GM21390 (cell line): Measurements from ENCODE around the gene PMM1.
"Not testable (repeated sequence)": the region's sequence is repeated elsewhere in the genome, so short reads cannot be mapped to it uniquely, and the experiment has no call there.

Source experiments
- ATAC-seq: cut with Tn5 transposase; IDR thresholded peaks from one replicate; pipeline ENCODE4 v1.9.1; 2021; ENCODE audit not compliant: unreplicated experiment

The PMM1 gene

DNA sequence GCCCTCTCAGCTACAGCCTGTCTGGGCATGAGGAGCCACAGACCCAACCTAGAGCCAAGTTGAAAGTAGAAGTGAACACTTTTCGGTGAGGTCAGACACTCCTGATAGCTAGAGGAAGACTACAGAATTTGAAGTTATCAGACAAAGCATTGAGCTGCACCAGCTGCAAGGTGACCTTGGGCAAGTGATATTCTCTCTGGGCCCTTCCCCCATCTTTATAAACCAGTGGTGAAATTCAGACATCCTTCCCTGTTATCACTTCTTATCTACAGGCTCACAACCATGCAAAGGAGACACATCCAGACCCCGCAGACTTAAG, 8.0 kb upstream of the PMM1 start:
- ATAC-seq = no peak

DNA sequence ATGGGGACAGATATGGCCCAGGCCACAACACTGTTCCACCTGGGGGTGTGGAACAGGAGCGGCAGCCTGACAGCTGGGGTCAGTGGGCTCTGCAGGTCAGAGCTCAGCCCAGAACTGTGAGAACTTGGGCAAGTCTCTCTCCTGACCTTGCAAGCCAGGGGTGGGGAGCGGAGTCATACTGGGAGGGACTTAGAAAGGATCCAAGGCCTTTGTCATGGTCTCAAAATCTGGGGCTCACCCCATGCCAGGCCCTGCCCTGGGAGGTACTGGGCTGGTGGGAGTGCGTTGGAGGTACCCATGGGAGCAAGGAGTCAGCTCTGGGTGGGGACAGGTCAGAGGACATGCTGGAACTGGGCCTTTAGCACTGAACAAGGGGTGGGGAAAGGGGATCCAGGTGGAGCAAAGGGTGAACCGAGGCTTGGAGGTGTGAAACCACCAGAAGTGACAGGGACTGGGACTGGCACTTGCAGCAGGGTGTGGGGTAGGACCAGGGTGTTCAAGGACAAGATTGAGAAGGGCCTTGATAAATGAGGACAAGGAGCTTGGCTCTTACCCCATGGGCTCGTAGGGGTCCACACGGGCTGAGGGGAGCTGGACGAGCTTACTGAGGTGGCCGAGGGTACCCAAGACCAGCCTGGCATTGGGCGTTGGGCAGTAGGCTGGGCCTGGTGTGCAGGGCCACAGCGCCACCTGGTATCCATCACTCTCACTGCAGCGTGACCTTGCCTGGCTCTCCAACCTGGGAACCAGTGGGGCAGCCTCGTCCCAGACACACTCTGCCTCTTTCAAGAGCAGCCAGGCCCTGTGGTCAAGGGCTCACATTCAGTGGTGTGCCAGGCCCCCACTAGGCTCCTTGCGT, 7.4 kb upstream of the PMM1 start:
- ATAC-seq = no peak

DNA sequence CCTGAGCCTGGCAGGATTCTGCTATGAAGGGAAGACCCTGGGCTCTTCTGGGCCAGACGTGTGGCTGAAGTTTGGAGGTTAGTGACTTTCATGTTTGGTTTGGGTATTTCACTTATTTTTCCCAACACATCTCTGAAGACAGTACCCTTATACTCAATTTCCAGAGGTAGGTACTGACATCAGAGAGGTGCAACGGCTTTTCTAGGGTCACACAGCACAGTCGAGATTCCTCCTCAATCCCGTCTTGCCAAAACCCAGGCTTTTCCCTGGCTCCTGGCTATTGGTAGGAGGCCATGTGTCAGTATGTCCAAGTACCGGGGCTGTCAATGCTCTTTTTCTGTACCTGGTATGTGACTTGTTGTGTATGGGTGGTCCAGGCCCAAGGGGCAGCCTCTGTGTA, 6.1 kb upstream of the PMM1 start:
- ATAC-seq = no peak

DNA sequence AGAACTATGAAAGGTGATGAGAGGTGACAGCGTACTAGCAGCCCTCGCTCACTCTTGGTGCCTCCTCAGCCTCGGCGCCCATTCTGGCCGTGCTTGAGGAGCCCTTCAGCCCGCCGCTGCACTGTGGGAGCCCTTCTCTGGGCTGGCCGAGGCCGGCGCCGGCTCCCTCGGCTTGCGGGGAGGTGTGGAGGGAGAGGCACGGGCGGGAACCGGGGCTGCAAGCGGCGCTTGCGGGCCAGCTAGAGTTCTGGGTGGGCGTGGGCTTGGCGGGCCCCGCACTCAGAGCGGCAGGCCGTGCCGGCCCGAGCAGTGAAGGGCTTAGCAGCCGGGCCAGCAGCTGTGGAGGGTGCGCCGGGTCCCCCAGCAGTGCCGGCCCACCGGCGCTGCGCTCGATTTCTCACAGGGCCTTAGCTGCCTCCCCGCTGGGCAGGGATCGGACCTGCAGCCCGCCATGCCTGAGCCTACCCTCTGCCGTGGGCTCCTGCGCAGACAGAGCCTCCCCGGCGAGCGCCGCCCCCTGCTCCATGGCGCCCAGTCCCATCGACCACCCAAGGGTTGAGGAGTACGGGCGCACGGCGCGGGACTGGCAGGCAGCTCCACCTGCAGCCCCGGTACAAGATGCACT, 3.8 kb upstream of the PMM1 start:
- ATAC-seq = not testable (repeated sequence)

DNA sequence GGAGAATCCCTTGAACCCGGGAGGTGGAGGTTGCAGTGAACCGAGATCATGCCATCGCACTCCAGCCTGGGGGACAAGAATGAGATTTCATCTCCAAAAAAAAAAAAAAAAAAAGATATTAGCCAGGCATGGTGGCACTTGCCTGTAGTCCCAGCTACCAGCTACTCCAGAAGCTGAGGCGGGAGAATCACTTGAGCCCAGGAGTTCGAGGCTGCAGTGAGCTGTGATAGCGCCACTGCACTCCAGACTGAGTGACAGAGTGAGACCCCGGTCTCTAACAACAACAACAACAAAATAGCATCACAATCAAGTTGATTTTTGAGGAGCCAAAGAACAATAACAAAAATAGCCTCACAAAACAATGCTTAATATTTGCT, 2.3 kb downstream of the PMM1 start:
- ATAC-seq = no peak

DNA sequence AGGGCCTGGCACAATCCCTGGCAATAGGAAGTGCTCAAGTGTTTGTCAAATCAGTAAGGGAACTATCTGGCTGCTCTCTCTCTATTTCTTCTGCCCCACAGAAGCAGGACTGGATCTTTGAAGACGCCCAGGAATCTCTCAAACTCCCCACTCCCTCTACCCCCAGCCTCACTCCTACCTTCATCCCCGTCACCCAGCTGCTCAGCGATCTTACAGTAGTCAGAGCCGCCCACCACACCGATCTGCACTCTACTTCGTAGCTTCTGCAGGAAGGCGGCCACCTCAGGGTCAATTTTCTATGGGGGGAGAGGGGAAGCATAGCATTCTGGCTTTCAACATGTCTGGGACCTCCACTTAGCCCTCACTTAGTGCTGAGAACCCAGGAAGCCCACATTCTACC, 3.7 kb downstream of the PMM1 start:
- ATAC-seq = no peak

DNA sequence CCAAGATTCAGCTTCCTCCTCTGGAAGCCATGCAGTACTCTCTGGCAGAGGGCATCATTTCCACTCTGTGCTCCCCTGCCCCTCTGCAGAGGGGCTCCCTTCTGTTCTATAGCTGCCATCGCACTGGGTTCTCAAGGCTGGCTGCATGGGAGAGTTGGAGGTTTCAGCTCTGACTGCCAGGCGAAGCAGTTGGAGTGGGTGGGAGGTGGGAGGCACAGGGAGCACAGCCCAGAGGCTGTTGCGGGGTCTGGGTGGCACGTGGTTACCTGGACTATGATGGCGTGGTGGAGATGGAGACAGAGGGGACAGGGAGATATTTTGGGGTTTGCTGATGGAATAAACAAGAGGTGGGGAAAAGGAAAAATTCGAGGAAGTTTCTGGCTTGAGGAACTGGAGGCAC, 4.8 kb downstream of the PMM1 start:
- ATAC-seq = no peak

DNA sequence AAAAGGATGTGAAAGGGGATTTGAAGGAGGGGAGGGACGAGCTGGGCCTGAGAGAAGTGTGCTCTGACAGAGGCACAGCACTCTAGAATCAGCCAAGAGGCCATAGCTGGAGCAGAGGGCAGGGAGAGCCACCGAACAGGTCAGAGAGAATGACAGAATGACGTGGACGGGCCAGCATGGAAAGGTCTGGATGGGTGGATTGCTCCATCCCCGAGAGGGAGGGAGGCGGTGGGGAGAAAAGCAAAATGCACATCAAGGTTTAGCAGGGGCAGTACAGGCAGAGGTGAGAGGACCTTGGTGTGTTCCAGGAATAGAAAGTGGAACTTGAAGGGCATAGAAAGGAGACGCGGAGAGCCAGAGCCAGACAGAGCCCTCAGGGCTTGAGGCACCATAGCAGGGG, 6.9 kb downstream of the PMM1 start:
- no peak for ATAC-seq

DNA sequence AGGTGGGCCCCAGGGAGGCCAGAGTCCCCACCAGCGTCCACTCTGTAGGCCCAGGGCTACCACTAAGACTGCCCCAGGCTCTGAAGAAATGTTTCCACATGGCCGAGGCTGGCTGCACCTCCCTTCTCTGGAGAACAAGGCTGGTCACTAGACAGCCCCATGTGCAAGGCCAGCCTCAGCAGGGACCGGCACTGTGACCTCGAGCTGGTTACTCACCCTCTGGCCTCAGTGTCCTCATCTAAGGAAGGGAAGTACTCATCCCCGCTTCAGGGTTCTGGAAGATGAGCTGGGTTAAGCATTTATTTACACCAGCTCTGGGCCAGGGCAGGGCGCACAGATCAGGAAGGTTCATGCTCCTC, 9.7 kb downstream of the PMM1 start:
- no peak for ATAC-seq

DNA sequence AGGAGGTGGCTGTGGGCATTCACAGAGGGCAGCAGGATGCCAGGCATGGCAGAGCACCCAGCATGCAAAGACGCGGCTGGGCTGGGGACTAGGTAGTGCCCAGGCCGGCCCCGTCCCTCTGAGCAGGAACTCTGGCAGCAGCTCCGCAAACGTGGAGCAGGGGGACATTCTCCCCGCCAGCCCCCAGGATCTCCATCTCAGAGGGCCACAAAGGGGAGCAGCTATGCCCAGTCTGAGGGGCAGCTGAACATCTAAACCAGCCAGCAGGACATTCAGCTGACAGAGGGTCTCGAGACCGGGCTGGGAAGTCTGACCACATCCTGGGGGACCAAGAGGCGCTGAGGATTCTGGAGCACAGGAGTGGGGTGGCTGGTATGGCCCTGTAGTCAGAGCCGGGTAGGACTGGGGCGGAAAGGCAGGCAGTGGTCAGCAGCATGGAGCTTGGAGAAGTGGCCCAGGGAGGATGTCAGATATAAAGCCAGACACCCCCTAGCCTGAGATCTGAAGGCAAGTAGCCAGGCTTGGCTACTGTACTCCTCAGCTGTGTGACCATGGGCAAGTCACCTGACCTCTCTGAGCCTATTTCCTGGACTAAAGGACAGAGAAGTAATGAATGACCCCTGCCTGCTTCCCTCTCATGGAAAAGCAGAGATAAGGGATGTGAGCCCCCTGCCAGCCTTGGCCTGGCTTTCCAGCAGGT, 10.2 kb downstream of the PMM1 start:
- ATAC-seq = no peak

DNA sequence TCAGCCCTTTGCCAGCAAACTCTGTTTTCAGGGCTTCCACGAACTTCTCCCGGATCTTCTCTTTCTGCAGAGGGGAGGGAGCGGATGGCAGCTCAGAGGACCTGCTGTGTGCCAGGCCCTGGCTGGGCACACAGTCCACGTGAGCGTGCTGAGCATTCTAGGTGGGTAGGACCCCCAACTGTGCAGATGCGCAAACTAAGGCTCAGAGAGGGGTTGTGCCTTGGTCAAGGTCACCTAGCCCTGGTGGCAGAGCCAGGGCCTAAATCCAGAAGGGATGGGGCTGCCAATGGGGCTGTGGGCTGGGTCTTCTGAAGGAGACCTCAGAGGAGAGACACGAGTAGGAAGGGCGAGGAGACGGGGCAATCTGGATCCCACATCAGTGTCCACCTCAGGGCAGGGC, 10.8 kb downstream of the PMM1 start:
- ATAC-seq = no peak

DNA sequence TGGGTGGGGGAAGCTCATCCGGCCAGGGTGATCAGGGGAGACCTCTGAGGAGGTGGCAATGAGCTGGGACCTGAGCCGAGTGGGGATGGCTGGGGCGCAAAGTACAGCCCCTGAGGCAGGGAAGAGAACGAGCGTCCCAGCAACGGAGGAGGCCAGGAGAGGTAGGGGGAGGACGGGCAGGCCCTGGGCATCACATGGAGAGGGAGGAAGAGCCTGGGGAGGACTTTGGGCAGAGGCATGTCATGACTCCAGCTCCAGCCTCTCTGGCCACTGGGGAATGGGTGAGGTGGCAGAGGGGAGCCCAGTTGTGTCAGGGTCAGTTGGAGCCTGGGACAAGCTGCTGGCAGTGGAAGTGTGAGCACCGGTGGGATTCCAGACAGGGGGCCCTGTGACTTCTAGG, 11.5 kb downstream of the PMM1 start:
- ATAC-seq = no peak

DNA sequence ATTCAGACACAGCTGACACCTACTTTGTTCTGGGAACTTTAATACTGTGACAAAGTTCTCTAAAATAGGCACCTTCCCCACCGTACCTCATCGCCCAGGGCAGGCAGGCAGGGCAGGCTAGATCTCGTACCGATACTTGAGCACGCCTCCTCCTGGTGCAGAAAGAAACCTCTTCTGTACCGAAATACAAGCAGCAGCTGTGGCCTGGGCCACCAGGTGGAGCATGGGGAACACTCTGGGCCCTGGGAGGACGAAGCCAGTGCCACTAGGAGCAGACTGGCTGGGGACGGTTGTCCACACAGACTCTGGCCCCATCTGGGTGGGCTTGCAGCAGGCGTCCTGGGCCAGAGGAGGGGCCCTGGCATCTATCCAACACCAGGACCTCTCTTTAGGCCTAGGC, 12.8 kb downstream of the PMM1 start:
- no peak for ATAC-seq

DNA sequence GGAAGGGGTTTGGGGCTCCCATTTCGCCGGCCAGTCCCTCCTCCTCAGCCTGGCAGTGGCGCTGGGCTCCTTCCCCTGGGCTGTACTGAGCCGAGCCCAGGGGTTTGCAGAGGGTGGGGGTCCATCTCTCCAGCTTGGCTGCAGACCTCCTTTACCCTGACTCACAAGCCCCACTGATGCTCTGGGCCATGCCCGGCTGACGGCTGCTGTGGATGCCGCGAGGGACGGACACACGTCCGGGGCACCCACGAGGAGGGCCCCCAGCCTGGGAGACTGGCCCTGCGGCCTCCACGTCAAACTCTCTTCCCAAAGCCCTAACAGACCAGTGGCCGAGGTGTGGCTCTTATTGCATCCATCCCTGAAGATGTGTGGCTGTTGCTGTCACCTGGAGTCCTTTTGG, 14.1 kb downstream of the PMM1 start:
- ATAC-seq = no peak

DNA sequence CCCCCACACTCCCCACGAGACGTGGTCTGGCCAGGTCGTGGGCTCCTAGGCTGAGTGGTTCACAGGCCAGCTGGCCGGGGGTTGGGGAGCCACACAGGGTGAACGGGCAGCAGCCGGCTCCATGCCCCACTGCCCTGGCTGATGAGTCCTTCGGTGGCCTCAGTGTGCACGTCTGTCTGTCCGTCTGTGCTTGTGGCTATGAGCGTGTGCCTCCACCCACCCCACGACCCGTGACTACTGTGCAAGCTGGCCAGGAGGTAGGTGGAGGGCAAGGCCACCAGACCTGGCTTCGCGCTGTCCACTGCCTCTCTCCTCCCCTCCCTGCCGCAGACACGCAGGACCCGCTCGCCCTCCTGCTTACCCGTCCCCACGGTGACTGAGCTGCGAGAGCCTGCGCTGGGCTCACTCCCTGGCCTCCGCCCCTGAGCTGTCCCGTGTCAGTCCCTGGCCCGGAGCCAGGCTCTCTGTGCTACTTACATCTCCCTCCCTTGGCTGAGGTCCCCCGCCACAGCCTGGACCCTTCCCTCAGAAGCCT, 14.7 kb downstream of the PMM1 start:
- ATAC-seq = no peak

DNA sequence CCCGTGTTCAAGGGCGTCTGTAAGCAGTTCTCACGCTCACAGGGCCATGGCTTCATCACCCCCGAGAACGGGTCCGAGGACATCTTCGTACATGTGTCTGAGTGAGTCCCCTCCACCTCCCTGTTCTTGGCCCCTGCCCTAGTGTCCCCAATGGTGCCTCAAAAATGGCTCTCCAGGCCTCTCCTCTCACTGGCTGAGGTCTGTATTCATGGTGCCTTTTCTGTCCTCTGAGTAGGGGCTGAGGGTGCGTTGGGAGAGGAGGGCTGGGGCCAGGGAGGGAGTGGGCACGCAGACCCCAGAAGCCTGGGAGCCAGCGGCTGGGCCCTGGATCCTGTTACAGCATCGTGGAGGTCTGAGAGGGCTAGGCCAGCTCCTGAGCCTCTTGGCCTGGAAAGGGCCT, 16.0 kb downstream of the PMM1 start:
- no peak for ATAC-seq

DNA sequence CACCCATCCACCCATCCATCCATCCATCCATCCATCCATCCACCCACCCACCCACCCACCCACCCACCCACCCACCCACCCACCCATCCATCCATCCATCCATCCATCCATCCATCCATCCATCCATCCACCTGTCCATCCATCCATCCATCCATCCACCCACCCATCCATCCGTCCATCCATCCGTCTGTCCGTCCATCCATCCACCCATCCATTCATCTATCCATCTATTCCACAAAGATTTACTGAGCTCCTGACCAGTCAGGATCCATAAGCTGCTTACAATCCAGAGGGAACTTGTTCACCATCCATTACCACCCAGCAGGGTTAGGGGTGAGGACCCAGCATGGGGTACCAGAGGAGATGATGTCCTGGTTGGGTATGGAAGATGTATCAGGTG, 17.3 kb downstream of the PMM1 start:
- ATAC-seq = not testable (repeated sequence)

DNA sequence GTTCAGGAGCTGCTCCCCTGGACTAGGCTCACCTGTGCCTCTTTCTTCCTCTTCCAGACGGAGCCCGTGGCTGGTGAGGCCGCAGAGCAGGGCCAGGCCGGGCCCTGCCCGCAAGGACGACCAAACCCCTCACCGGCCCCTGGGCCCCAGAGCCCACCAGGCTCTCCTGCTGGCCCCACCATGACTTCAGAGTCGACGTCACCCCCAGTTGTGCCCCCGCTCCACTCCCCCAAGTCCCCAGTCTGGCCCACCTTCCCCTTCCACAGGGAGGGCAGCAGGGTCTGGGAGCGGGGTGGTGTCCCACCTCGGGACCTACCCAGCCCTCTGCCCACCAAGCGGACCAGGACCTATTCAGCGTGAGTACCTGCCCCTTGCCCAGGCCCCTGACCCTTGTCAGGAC, 17.9 kb downstream of the PMM1 start:
- ATAC-seq = no peak

DNA sequence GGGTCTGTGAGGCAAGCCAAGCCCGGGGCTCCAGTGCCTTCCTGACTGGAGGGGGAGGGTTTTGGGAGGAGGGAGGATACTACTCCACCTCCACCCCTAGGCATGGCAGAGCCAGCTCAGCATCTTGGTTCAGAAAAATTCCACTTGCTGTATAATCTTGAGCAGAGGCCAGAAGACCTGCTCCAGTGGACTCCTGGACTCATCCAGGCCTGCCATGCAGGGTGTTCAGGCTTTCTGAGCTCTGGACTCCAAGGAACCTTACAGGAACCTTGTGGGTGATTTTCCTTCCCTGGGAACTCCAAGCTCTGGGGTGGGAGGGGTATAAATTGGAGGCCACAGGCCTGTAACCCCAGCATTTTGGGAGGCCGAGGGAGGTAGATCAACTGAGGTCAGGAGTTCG, 19.4 kb downstream of the PMM1 start:
- ATAC-seq = no peak

DNA sequence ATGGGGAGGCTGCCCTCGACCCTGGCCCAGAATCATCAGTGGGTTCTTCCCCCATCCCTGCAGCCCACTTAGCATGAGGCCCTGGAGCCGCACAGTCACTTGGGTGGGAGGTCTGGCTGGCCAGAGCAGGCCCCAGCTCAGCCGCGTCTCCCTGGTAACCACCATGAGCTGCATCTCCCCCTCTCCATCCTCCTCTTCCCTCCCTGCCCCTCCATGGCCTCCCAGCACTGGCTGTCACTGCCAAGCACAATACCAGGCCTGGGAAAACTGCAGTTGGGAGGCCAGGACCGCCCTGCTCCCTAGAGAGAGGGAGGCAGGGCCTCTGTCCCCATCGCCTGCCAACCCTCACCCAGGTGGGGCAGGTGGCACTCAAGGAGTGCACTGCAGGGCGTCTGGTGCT, 20.8 kb downstream of the PMM1 start:
- no peak for ATAC-seq

DNA sequence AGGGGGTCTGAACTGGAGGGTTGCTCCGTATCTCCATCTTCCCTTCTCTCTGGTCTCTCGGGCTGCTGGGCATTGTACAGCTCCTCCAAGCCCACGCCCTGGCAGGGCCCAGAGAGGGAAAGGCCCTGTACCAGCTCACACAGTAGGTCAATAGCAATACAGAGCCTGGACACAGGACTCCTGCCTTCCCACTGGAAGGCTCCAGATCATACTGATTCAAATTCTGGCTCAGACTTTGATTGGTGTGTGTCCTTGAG, 22.2 kb downstream of the PMM1 start:
- no peak for ATAC-seq

DNA sequence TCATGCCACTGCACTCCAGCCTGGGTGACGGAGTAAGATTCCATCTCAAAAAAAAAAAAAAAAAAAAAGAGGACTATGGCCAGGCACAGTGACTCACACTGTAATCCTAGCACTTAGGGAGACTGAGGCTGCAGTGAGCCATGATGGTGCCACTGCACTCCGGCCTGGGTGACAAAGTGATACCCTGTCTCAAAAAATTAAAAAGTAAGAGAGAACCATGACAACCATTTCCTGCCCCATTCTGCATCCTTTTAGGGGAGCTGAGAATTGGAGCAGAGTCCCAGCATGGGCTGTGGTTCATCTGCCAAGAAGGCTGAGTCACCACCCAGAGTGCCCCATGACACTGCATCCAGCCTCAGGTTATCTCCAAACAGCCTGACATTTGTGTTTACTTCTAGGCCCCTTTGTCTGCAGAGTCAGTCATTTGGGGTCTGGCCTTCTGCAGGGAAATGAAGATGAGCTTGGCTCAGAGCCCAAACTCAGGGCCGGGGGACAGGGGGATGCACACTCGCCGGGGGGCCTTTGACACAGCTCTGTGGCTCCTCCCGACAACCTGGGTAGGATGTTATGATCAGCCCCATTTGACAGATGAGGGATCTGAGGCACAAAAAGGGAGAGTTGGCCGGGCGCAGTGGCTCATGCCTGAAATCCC, 24.1 kb downstream of the PMM1 start:
- ATAC-seq = no peak
